Stimulated activated CD4-positive, alpha-beta T cell treated with anti-CD3 and anti-CD28 coated beads, Interleukin-2, amount 100 ng/mL, for 24 hours (primary cell): Measurements from ENCODE around the gene RALGAPB.

Source experiments
- DNase-seq, 2 donors: peaks; one replicate each; pipeline ENCODE4 v3.0.0-alpha.2; 2020

The RALGAPB gene

DNA sequence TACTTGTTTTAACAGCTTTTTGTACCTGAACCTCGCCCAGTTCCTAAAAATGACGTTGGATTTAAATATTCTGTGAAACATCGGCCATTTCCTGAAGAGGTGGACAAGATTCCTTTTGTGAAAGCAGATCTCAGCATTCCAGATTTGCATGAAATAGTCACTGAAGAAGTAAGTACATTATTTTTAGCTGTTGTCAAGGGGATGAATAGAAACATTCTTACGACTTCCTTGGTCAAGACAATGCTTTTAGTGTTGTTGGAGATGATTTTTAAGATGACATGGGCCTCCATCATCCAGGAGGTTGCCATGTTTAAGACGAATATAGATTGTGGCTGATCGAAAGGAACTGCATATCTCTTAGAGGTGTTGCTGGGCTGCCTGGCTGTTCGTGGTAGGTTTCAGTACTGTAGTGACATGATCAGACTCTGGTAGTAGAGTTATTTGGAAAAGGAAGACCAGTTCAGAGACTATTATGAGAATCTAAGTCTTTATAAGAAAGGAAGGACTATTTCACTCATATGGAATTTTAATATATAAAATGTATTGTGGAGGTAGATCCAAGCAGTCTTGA is 78.5 kb downstream of the RALGAPB start:
- no peak for DNase-seq

DNA sequence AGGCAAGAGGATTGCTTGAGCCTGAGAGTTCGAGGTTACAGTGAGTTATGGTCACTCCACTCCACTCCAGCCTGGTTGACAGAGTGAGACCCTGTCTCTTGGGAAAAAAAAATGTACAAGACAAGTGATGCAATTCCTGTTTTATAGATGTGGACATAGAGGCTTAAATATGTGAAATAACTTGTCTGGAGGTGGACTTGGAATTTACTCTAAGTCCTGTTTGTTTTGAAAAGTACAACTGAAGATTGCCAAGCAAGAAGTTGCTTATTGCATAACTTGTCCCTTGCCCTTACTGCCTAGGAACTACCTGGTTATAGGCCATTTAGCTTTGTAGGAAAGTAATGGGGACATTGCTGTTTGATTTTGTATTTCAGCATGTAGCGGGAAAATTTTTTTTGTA is 82.3 kb downstream of the RALGAPB start:
- DNase-seq, result no peak

DNA sequence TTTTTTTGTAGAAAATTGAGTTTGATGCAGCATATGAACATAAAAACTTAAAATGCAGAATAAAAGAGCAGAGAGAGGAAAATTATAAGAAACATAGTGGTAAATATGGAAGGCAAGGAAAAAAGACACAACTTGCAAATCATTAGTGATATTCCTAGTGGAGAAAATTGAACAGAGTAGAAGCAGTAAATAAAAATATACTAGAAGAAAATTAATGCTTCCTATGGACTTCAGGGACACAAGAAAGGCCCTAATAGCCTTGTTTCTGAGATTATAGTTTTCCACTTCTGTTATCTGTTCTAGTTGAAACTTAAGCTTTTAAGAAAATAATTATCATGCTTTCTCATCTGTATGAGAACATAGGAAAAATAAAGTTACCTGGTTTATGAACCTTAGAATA is 82.8 kb downstream of the RALGAPB start:
- DNase-seq, result no peak

DNA sequence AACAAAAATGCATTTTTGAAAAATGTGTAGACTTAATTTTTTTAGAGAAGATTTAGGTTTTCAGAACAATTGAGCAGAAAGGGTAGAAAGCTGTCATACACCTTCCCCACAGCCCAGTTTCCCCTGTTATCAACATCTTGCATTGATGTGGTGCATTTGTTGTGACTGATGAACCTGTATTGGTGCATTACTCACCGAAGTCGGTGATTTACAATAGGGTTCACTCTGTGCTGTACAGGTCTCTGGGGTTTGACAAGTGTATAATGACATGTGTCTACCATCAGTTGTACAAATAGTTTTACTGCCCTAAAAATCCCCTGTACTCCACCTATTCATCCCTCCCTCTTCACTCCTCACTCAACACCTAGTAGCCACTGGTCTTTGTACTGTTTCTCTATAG is 84.5 kb downstream of the RALGAPB start:
- no peak for DNase-seq

DNA sequence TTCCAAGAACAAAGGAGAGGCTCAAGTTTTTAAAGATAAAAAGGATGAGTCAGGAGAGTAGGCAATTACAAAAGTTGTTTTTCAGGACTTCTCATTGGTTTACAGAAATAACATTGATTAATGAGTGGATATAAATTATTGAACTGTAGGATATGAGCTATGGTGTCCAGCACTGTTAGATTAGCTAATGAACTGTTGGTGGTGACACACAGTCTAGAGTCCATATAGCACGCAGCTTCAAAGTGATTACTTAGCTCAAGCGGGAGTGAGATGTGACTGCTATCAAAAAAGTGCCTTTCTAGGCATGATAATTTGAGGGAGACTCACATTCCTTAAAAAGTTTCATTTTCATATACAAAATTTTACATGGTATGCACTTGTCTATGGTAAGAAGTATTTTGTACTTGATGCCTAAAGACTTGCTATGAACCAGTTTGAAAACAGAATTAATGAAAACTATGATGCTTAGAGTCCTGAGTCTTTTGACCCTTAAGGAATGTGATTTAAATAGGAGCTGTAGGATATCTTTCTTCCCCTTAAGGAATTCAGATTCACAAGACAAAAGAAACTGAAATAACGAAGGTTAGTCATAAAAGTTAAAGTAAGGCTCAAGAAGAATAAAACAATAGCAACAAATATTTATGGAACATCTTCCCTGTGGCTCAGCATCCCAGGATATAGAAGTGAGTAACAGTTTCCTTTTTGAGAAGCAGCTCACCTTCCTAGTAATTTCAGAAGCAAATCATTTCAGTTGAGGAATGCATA is 86.1 kb downstream of the RALGAPB start:
- DNase-seq, result no peak

DNA sequence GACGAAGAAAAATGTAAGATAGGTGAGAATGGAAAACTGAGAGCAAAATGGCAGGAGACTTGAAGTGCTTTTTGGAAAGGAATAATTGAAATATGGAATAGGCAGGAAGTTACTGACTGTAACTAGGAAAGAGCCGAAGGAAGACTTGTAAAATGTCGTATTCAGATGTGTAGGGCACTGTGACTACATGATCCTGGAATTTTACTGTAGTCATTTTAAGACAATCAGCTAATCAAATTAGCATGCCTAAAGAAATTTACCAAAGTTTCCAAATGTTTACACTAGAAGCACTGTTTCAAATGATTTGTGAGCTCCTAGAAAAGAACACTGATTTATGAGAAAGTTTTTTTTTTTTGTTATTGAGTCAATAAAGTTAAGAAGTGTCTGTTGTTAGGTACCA is 87.1 kb downstream of the RALGAPB start:
- no peak for DNase-seq

DNA sequence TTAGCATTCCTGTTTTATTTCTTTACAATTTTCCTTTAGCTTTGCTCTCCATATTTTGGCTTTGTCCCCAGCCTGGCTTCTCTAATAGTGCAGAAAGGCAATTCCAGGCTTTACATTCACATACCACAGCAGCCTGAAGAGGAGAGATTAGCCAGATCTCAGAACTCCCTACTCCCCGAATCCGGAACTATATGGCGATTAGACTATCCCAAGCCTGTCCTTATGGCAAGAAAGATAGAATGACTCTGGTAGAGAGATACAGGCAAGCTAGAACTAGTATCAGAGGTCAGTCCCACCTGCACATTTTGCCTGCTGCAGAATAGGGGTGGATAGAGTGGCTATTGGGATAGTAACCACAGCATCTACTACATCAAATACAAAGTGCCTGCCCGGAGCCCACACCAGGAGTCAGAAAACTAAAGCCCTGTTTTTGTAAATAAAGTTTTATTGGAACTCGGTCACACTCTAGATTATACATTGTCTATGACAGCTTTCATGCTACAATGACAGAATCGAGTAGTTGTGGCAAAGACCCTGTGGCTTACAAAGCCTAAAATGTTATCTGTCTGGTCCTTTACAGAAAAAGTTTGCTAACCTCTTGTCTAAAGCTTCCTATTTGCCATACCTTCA is 91.3 kb downstream of the RALGAPB start:
- DNase-seq, result no peak

DNA sequence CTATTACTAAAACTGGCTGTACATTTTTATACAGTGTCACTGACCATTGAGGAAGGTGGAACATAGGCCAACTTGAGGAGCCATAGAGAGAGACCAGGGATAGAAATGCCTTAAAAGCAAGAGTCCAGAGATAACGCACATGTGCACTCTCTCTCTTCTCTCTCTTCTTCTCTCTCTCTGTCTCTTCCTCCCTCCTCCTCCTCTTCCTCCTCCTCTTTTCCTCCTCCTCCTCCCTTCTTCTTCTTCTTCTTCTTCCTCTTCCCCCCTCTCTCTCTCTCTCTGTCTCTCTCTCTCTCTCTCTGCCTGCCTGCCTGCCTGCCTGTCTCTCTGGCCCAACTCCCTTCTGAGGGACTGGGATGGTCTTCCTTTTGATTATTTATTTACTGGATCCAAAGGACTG is 92.0 kb downstream of the RALGAPB start:
- DNase-seq, result no peak

DNA sequence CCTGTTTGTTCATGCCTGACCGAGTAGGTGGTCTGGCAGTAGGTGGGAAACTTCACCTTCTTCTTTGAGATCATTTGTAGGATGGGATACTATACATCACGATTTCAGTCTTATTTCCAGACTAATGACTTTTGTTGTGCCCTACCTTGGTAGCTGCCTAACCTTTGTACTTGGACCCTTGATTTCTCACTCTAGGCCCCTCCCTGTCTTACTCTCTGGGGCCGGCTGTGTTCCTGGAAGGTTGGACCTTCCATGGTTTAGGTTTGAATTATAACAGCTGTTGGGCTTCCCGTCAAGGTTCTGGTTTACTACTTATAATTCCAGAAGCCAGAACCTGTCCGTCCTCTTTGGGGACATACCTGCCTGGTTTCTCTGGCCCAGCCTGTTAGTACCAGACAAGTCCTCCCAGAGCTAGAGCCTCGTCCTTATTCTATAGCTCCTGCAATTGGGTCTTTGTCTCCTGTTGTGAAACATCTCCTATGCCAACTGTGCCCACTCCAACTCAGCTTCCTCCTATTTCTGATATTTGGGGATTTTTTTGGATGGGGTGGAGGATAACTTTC is 93.5 kb downstream of the RALGAPB start:
- DNase-seq, result no peak

DNA sequence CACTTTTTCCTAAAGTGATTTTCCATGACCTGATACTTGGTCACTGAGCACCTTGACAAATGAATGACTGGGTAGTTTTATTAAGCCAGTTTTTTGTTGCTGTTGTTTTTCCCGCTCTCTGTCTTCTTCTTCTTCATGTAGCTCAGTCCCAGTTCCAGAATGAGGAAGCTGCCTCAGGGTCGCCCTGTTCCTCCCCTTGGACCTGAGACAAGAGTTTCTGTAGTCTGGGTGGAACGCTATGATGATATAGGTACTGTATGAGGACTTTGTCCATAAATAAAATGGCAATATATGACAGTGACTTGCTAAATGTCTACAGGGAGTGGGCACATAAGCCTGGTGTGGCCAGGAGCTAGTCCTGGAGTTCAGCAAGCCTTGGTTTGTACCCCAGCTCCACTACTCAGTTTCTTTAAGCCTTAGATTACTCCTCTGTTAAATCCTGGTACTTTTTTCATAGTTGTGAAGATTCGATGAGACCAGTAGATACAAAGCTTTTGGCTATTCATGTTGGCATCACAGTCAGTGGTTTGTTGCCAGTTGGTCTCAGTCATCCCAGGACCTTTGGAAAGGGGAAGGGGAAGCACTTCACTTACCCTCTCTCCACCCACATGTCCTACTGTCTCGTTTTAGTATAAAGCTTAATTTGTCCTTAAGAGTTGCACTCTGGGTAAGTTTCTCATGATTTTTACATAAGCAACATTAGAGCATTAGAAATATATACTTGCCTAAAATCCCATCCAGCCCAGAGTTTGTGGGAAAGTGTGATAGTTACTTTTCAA is 97.3 kb downstream of the RALGAPB start:
- DNase-seq, result no peak

DNA sequence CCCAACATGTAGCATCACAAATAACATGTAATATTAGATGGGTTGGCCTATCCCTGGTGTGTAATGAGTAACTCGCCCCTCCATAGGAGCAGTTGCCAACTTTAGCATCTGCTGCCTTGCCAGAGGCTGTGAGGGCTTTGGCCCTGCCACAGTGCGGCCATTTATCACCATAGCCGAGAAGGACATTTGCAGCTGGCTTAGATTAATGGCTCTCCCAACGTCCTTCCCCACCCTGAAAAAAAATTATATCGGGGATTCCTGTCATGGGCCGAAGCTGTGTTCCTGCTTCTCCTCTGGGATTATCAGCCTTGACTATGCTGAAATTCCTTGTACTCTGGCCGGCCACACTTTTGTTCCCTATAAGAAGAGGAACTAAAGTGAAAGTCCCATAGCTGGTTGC is 100.8 kb downstream of the RALGAPB start:
- no peak for DNase-seq

DNA sequence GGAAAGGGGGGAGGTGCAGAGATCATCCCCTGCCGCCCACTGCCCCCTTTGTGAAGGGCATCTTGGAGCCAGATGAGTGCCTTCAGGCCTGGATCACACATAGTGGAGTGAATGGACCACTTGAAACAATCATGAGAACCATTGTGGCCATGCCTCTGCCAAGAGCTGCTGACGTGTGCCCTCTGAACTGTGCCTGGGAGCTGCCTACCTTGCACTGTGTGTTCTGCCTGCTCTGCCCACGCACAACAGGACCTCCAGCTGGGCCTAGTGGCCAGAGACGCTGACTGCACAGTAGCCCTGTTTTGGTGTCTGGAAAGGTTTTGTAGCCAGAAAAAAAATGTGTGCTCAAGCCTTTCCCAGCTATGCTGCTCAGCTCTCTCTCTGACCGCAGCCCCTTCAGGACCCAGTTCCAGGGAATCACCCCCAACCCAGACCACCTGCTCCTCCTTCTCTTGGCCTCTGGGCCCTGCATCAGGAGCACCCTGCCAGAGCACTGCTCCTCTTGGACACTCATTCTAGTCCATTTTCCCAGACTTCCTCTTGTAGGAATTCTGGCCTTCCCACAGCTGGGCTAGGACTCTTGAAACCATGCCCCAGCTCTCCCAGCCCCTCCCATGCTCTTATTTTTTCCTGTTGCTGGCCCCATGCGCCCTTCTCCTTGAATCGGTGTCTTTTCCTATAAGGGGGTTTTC is 106.7 kb downstream of the RALGAPB start:
- DNase-seq, result no peak

DNA sequence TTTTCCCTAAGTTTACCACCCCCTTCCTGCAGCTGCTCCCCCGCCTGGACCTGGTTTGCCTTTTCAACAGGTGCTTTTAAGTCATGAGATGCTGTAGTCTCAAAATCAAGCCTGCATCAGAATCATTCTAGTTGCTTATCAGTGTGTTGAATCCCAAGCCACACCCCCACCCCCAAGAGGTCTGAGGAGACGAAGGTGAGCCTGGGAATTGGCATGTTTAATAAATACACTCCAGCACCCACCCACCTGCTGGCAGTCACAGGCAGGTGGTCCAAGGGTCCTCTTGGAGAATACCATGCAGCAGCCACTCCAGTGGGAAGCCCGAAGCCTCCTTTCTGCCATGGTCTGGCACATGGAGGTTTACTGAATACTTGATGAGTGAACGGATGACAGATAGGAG is 107.3 kb downstream of the RALGAPB start:
- no peak for DNase-seq

DNA sequence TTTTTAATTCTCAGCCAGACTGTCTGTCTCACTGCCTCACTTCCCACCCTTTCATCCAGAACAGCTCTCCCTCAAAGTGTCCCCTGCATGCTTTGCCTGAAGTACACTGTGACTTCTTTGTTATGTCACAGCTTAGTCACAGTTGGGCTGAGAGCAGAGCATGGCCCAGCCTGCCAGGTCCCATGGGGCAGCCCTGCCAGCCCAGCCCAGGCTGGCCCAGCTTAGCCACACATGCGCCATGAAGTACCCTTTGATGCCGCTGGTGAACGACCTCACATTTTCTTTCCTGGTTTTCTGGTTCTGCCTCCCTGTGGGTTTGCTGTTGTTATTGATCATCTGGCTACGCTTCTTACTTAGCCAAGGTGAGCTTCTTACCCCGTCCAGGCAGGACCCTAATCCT is 108.4 kb downstream of the RALGAPB start, which contains the start of gene ADIG:
Gene ADIG, plus strand, starts transcription at position 185 of the 400 bp plus-strand sequence. Its CDS starts 54 bp downstream, at position 239.
- no peak for DNase-seq

DNA sequence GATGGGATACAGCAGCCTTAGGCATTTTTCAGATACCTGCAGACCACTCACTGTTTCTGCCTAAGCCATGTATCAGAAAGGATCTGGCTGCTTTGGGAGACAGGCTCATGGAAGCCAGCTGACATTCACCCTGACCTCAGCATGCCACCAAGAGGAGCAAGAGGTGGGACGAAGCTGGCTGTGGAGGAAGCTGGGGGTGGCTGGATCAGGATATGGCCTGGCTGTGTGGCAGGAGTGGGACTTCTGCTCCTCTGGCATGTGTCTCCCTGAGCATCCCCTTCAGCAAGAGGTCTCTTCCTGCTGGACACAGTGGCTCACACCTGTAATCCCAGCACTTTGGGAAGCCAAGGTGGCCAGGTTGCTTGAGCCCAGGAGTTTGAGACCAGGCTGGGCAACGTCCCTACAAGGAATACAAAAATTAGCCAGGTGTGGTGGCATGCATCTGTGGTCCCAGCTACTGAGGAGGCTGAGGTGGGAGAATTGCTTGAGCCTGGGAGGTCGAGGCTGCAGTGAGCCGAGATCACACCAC is 109.3 kb downstream of the RALGAPB start:
- no peak for DNase-seq

DNA sequence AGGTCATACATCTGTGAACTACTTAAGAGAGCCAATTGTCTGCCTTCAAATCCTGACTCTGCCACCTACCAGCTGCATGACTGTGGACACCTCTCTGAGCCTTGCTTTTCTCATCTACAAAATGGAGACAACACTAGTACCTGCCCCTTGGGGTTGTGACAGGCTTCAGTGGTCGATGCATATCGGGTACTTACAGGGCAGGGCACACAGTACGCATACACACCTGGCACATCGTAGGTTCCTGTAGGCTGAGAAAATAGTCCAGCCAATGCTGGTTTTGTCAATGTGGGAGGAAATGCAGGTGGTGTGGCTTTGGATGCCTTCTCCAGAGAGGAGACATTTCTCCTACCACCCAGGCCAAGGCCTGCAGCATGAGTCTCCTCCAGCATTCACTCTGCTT is 110.7 kb downstream of the RALGAPB start:
- no peak for DNase-seq

DNA sequence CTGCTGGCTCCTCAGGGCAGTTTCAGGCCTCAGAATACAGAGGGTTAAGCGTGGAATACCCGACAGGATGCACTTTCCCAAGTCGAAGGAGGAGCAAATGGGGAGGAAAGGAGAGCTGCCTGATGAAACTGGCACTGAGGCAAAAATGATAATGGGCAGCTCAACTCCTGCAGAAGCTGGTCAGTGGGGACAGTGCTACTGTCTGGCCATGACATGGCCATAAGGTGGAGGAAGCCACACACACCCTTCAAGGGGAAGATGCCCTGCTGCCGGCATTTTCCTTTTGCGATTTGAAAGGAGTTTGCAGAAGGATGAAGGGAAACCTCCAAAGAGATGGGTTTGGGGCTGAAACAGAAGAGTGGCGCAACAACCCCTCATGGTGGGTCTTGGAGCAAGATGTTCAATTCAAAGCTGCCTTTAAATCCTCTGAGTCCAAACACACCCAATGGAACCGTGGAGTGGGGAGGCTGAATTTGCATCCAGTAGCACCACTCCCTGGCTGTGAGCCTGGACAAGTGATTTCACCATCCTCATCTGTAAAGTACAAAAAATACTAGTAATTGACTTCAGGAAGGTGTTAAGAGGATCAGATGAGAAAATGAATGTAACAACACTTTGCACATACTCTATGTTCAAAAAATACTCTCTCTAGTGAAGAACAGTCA is 111.6 kb downstream of the RALGAPB start:
- no peak for DNase-seq

DNA sequence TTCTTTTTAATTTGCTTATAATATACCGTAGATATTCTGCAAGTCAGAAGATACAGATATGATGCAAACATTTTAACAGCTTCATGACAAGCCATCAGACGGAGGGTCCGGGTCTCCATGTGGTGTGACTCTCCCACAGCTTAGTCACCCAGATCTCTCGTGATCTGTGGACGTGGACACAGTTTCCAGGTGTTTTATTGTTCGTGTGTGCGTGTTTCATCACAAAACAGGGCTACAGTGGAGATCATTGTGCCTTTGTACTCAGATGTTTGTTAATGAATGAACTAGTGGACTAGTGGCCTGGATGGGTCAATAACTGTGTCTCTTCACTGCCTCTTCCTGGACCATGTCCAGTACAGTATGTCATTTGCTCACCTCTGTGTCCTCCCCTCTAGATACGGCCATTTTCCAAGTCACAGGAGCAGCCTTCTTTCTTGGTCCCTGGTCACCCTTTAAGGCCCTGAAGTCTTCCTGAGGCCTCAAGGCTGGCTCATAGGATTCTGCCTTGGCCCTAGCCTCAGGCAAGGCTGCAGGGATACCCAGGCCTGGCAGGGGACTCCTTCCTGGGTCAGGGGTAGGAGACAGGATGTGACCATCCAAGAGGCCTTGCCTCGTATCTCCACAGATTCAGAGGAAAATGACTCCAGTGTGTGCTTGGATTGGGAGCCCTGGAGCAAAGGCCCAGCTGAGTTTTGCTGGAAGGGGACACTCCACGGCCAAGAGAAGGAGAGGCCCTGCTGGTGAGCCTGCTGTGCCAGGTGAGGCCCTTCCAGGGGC is 112.9 kb downstream of the RALGAPB start:
- no peak for DNase-seq

DNA sequence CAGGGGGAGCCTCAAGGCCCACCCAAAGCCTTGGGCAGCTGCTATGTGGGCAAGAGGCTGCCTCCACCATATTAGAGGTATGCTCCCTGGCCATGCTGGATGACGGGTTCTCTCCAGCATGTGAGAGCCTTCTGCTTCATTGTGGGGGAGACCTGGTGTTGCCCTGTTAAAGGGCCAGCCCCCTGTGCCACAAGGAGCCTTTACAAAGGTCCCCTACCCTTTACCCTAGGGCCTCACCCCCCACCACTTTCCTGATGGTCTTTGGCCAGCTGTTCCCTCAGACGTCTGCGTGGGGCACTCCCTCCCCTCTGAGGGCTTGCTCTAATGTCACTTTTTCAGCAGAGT is 113.5 kb downstream of the RALGAPB start:
- no peak for DNase-seq

DNA sequence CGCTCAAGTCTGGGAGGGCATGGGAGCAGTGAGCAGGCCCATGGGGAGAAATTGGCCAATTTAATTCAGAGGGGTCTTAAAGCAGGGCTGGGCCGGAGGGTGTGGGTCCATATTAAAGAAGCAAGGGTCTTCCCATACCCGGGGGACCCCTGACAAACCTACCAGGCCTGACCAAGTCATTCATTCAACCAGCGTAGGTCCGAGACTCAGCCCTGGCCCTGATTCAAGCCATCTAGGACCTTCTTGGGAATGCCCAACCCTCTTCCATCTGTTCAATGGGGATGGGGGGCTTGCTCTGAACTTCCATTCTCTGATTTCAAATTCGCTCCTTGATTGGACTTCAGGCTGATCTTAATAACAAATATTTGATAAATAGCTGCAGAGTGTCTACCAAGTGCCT is 115.7 kb downstream of the RALGAPB start:
- DNase-seq, result no peak

DNA sequence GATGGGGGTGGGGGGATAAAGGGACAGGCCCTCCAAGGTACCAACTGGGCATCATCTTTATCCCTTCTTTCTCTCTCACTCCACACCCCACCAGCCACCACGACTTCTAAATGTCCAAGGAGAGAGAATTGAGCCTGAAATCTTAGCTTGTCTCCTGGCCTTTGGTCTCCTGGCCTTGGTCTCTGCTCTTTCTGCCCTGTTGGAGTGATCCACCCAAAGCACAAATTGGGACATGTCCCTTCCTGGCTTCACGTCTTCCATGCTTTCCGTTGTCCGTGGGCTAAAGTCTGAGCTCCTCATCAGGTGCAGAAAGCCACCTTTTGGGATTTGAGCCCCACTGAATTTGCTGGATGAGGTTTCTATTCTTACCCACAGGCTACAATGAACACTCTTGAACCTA is 116.7 kb downstream of the RALGAPB start:
- DNase-seq, result no peak
